Esophagus muscularis mucosa (tissue), 4 donors: ENCODE results near the gene LHFPL2.

Source experiments
- CTCF ChIP-seq, 3 experiments: fragments of 200-600 bp in 2 of 3; fragments of 450-650 bp in 1 of 3; sonication (generic) in 2 of 3; IDR thresholded peaks; one replicate each; pipeline ENCODE4 v1.5.1; 2017 to 2019; ENCODE audit warnings: antibody characterized with exemption in 3 of 3, mild to moderate bottlenecking in 2 of 3, moderate library complexity in 1 of 3
- EP300 ChIP-seq: sonication (generic); formaldehyde crosslinking; IDR thresholded peaks from one replicate; pipeline ENCODE4 v1.6.1; 2017; ENCODE audit warnings: antibody characterized with exemption
- POLR2A ChIP-seq: fragments of 450-650 bp; IDR thresholded peaks from one replicate; pipeline ENCODE4 v1.6.1; 2017; ENCODE audit warnings: antibody characterized with exemption, moderate library complexity, mild to moderate bottlenecking, low read depth
- POLR2AphosphoS5 ChIP-seq, 2 donors: sonication (generic); formaldehyde crosslinking; IDR thresholded peaks; one replicate each; pipeline ENCODE4 v1.6.1; 2017; ENCODE audit warnings: antibody characterized with exemption in 2 of 2

GRCh38 chr5:78594610-78595457 is 53.7 kb downstream of the LHFPL2 start:
- no peak for TF ChIP-seq POLR2A
- peak in 1 of 3 experiments; percentile 6 for TF ChIP-seq CTCF (IDR thresholded peaks at IDR 0.05)
- TF ChIP-seq POLR2AphosphoS5 (IDR thresholded peaks at IDR 0.05), result peak; percentile 61 to 70
- TF ChIP-seq EP300, result no peak
